Naive thymus-derived CD4-positive, alpha-beta T cell (primary cell): Measurements from ENCODE around the gene REL. TPM values are rescaled to one million over a fixed set of nuclear protein-coding genes. Genes with fewer than 3 reads are reported as not detected.
"Not testable (repeated sequence)": the region's sequence is repeated elsewhere in the genome, so short reads cannot be mapped to it uniquely, and the experiment has no call there.

Experiments
- ATAC-seq: fragments of 150-1000 bp; cut with Tn5 transposase; 2 replicates; pipeline ENCODE4 v1.10.0; 2021; ENCODE audit warnings: mild to moderate bottlenecking, moderate library complexity
- CTCF ChIA-PET: fragments of 350-600 bp; sonication (Branson Sonifier 250); formaldehyde crosslinking; loops from one replicate; lab custom pipeline; 2021; ENCODE audit warnings: antibody characterized with exemption; lab: Charles Lee
- POLR2A ChIA-PET: fragments of 350-600 bp; sonication (Branson Sonifier 250); formaldehyde crosslinking; loops from one replicate; lab custom pipeline; 2021; ENCODE audit warnings: antibody characterized with exemption, inconsistent platforms; lab: Charles Lee
- DNase-seq, 9 donors: peaks; one replicate each; pipeline versions ENCODE4 v3.0.0 to v3.0.0-alpha.2; 2020 to 2022; ENCODE audit warnings: mixed read lengths in 1 of 9
- H3K27ac ChIP-seq: one replicate; pipeline ENCODE4 v1.7.0; 2013; ENCODE audit warnings: mild to moderate bottlenecking, low read depth, low read length, moderate library complexity
- H3K27me3 ChIP-seq, 2 donors: one replicate each; pipeline ENCODE4 v1.7.0; 2013; ENCODE audit warnings: low read length in 2 of 2, mild to moderate bottlenecking in 2 of 2, moderate library complexity in 2 of 2; ENCODE audit not compliant: control insufficient read depth in 2 of 2, insufficient read depth in 2 of 2
- H3K36me3 ChIP-seq, 3 experiments: 1 replicate in 2 of 3; 2 replicates in 1 of 3; pipeline ENCODE4 v1.7.0; 2013; ENCODE audit warnings: low read length in 3 of 3, mild to moderate bottlenecking in 3 of 3, moderate library complexity in 1 of 3; ENCODE audit not compliant: insufficient read depth in 3 of 3, control insufficient read depth in 2 of 3
- H3K4me1 ChIP-seq, 2 donors: one replicate each; pipeline ENCODE4 v1.7.0; 2013; ENCODE audit warnings: low read length in 2 of 2, mild to moderate bottlenecking in 2 of 2, moderate library complexity in 1 of 2; ENCODE audit not compliant: control insufficient read depth in 2 of 2, insufficient read depth in 2 of 2
- H3K4me3 ChIP-seq: 2 replicates; pipeline ENCODE4 v1.7.0; 2013; ENCODE audit warnings: mild to moderate bottlenecking, low read length
- H3K9me3 ChIP-seq, 3 experiments: 1 replicate in 2 of 3; 2 replicates in 1 of 3; pipeline ENCODE4 v1.7.0; 2013; ENCODE audit warnings: low read length in 3 of 3; ENCODE audit not compliant: control insufficient read depth in 2 of 3
- H3K27ac Mint-ChIP-seq, 9 donors: one replicate each; pipeline ENCODE4 v1.8.0; 2020 to 2022; ENCODE audit warnings: mixed read lengths in 9 of 9, mild to moderate bottlenecking in 8 of 9, moderate library complexity in 5 of 9, inconsistent platforms in 2 of 9
- H3K27me3 Mint-ChIP-seq, 5 donors: one replicate each; pipeline ENCODE4 v1.8.0; 2021 to 2022; ENCODE audit warnings: mixed read lengths in 5 of 5, mild to moderate bottlenecking in 1 of 5
- H3K36me3 Mint-ChIP-seq, 5 donors: one replicate each; pipeline ENCODE4 v1.8.0; 2020 to 2022; ENCODE audit warnings: mixed read lengths in 5 of 5, mild to moderate bottlenecking in 3 of 5, inconsistent platforms in 1 of 5
- H3K4me1 Mint-ChIP-seq, 7 donors: one replicate each; pipeline ENCODE4 v1.8.0; 2020 to 2022; ENCODE audit warnings: mixed read lengths in 7 of 7, mild to moderate bottlenecking in 3 of 7, inconsistent platforms in 1 of 7
- H3K4me3 Mint-ChIP-seq, 10 donors: one replicate each; pipeline ENCODE4 v1.8.0; 2020 to 2022; ENCODE audit warnings: mild to moderate bottlenecking in 10 of 10, mixed read lengths in 10 of 10, moderate library complexity in 6 of 10, inconsistent platforms in 2 of 10
- H3K9me3 Mint-ChIP-seq, 11 donors: one replicate each; pipeline ENCODE4 v1.8.0; 2020 to 2022; ENCODE audit warnings: mixed read lengths in 11 of 11, mild to moderate bottlenecking in 4 of 11, inconsistent platforms in 1 of 11, moderate library complexity in 1 of 11
- intact Hi-C, 2 donors: fragments of 100-400 bp; cut with micrococcal nuclease; formaldehyde crosslinking; loops; one replicate each; pipeline ENCODE4 v1.15.1; 2023
- polyA plus RNA-seq, 2 donors: library from polyadenylated mRNA; unstranded; fragments of 300-500 nt; fragmentation: Illumina TruSeq; gene quantifications; one replicate each; pipeline ENCODE4 v1.2.3, GENCODE V29; 2021
- total RNA-seq, 6 experiments: library from RNA in 5 of 6; stranded (reverse) in 5 of 6; gene quantifications; 1 replicate in 5 of 6; 2 replicates in 1 of 6; pipeline ENCODE4 v1.2.3 and lab custom pipeline; 2021 to 2026

REL gene
- total and polyA plus RNA-seq, 7 experiments from 2014 or later: 10.9 to 78.8 (median 21.8) TPM

GRCh38 chr2:60891180-60891579, 9.8 kb downstream of the REL start:
- Histone ChIP-seq H3K27me3 (no peaks in the 10 kb centered on the region), H3K4me3 (no peak overlapping the region), H3K27ac (no peak overlapping the region), H3K36me3 (peaks cover 0 to 22% (median 0%) of the 10 kb centered on the region in 3 experiments), H3K4me1 (peaks cover 0 to 21% of the 10 kb centered on the region in 2 donors), H3K9me3 (no peaks in the 10 kb centered on the region)
- ChIA-PET CTCF (no interaction called here), POLR2A (interaction anchor here (3.3 kb wide), 1 partner anchor 9 kb away, joined by 18 read pairs; the partner anchor contains the start of gene REL)
- Mint-ChIP-seq H3K27me3 (no peaks in the 10 kb centered on the region), H3K36me3 (peaks cover 4 to 39% (median 25%) of the 10 kb centered on the region in 5 donors), H3K27ac (peak overlapping the region in 1 of 9 donors; percentile 43), H3K4me3 (no peak overlapping the region), H3K9me3 (peaks cover 0 to 4% (median 0%) of the 10 kb centered on the region in 11 donors), H3K4me1 (peaks cover 29 to 58% (median 51%) of the 10 kb centered on the region in 7 donors)
- intact Hi-C loops: loop anchor here in 1 of 2 donors (1.0 kb wide), 1 partner anchor 8 kb away; no protein-coding TSS in a partner anchor
- DNase-seq (peak in 3 of 9 donors; percentile 22 to 27 (median 26)), ATAC-seq (peak; percentile 80)

GRCh38 chr2:60898567-60898966, 17.2 kb downstream of the REL start:
- Mint-ChIP-seq H3K27ac (peak overlapping the region in 3 of 9 donors; percentile 2 to 43 (median 30)), H3K4me1 (peaks cover 3 to 27% (median 11%) of the 10 kb centered on the region in 7 donors), H3K9me3 (no peaks in the 10 kb centered on the region), H3K27me3 (no peaks in the 10 kb centered on the region), H3K4me3 (no peak overlapping the region), H3K36me3 (peaks cover 11 to 59% (median 32%) of the 10 kb centered on the region in 5 donors)
- Histone ChIP-seq H3K27ac (no peak overlapping the region), H3K36me3 (peaks cover 0 to 49% (median 31%) of the 10 kb centered on the region in 3 experiments), H3K4me3 (no peak overlapping the region), H3K27me3 (no peaks in the 10 kb centered on the region), H3K4me1 (peaks cover 0 to 3% of the 10 kb centered on the region in 2 donors), H3K9me3 (no peaks in the 10 kb centered on the region)
- ChIA-PET CTCF (no interaction called here), POLR2A (no interaction called here)
- DNase-seq (no peak), ATAC-seq (no peak)
- intact Hi-C loops: loop anchor here (2.0 kb wide), 1 partner anchor 14 kb away; no protein-coding TSS in a partner anchor

- ChIA-PET POLR2A (no interaction called here), CTCF (no interaction called here)
- Mint-ChIP-seq H3K27me3 (no peaks in the 10 kb centered on the region), H3K36me3 (peaks cover 11 to 53% (median 29%) of the 10 kb centered on the region in 5 donors), H3K4me1 (peaks cover 2 to 24% (median 9%) of the 10 kb centered on the region in 7 donors), H3K4me3 (no peak overlapping the region), H3K27ac (peak overlapping the region in 3 of 9 donors; percentile 52 to 82 (median 69)), H3K9me3 (no peaks in the 10 kb centered on the region)
- Histone ChIP-seq H3K27me3 (no peaks in the 10 kb centered on the region), H3K9me3 (no peaks in the 10 kb centered on the region), H3K4me3 (no peak overlapping the region), H3K4me1 (peaks cover 0 to 3% of the 10 kb centered on the region in 2 donors), H3K27ac (no peak overlapping the region), H3K36me3 (peaks cover 0 to 44% (median 31%) of the 10 kb centered on the region in 3 experiments)
- intact Hi-C loops: loop anchor here (2.0 kb wide), 1 partner anchor 15 kb away; no protein-coding TSS in a partner anchor
- ATAC-seq (peak; percentile 19), DNase-seq (peak in 1 of 9 donors; percentile 54)
Observed at GRCh38 chr2:60899230-60899891, 18.0 kb downstream of the REL start.

- Mint-ChIP-seq H3K36me3 (peaks cover 11 to 49% (median 26%) of the 10 kb centered on the region in 5 donors), H3K27me3 (no peaks in the 10 kb centered on the region), H3K4me1 (peaks cover 2 to 23% (median 9%) of the 10 kb centered on the region in 7 donors), H3K4me3 (no peak overlapping the region), H3K9me3 (no peaks in the 10 kb centered on the region), H3K27ac (peak overlapping the region in 4 of 9 donors; percentile 7 to 82 (median 59))
- Histone ChIP-seq H3K4me3 (no peak overlapping the region), H3K27ac (no peak overlapping the region), H3K9me3 (no peaks in the 10 kb centered on the region), H3K36me3 (peaks cover 0 to 48% (median 31%) of the 10 kb centered on the region in 3 experiments), H3K27me3 (no peaks in the 10 kb centered on the region), H3K4me1 (peaks cover 0 to 3% of the 10 kb centered on the region in 2 donors)
- ATAC-seq (no peak), DNase-seq (no peak)
- ChIA-PET CTCF (no interaction called here), POLR2A (no interaction called here)
- intact Hi-C loops: loop anchor here (2.0 kb wide), 1 partner anchor 15 kb away; no protein-coding TSS in a partner anchor
Observed at GRCh38 chr2:60899892-60900249, 18.5 kb downstream of the REL start.

GRCh38 chr2:60901296-60901695, 19.9 kb downstream of the REL start:
- H3K4me3 ChIP-seq, H3K27ac Mint-ChIP-seq, H3K27ac ChIP-seq, DNase-seq, H3K27me3 Mint-ChIP-seq, H3K4me3 Mint-ChIP-seq, CTCF ChIA-PET, H3K4me1 ChIP-seq, H3K27me3 ChIP-seq, ATAC-seq, H3K9me3 Mint-ChIP-seq, intact Hi-C loops, H3K9me3 ChIP-seq: not testable (repeated sequence)
- Mint-ChIP-seq H3K4me1 (peaks cover 3 to 31% (median 9%) of the 10 kb centered on the region in 7 donors), H3K36me3 (peaks cover 11 to 51% (median 29%) of the 10 kb centered on the region in 5 donors)
- POLR2A ChIA-PET: interaction anchor here (0.7 kb wide), 1 partner anchor 65 kb away, joined by 5 read pairs; no protein-coding TSS in a partner anchor
- H3K36me3 ChIP-seq: peaks cover 0 to 44% (median 34%) of the 10 kb centered on the region in 3 experiments

GRCh38 chr2:60905867-60906266, 24.5 kb downstream of the REL start:
- H3K9me3 Mint-ChIP-seq, H3K4me1 ChIP-seq, H3K4me3 Mint-ChIP-seq, POLR2A ChIA-PET, H3K27me3 ChIP-seq, H3K27ac ChIP-seq, H3K27me3 Mint-ChIP-seq, intact Hi-C loops, CTCF ChIA-PET, DNase-seq, H3K27ac Mint-ChIP-seq, H3K9me3 ChIP-seq, H3K4me3 ChIP-seq: not testable (repeated sequence)
- Mint-ChIP-seq H3K36me3 (peaks cover 0 to 24% (median 22%) of the 10 kb centered on the region in 5 donors), H3K4me1 (peaks cover 0 to 13% (median 4%) of the 10 kb centered on the region in 7 donors)
- peak; percentile 3 for ATAC-seq
- peaks cover 0 to 24% (median 23%) of the 10 kb centered on the region in 3 experiments for H3K36me3 ChIP-seq
